ENCODE measurements around the gene TGFBI. TPM values are rescaled to one million over a fixed set of nuclear protein-coding genes. Genes with fewer than 3 reads are reported as not detected.

Gene TGFBI
- polyA plus RNA-seq, 1 experiment, result 2,219 TPM

- no peak for TF ChIP-seq CTCF (IDR thresholded peaks at IDR 0.05; ENCODE audit: low read depth, low read length)
- H3K9me3 ChIP-seq (ENCODE audit: control insufficient read depth, insufficient read depth, low read length), result no peaks in the 10 kb centered on the region
Measured at GRCh38 chr5:136094913-136095641, 66.3 kb downstream of the TGFBI start.

GRCh38 chr5:136098176-136098575 lies 69.4 kb downstream of the TGFBI start:
- H3K27me3 ChIP-seq (ENCODE audit: control insufficient read depth, insufficient read depth, low read length), result peaks cover 20% of the 10 kb centered on the region
- H3K27ac ChIP-seq (ENCODE audit: low read depth, low read length), result no peak overlapping the region
- no peak overlapping the region for H3K4me3 ChIP-seq (ENCODE audit: low read depth, low read length)
- ChIA-PET CTCF (interaction anchor here (0.7 to 1.1 kb wide), 2 partner anchors 9 to 114 kb away, joined by 3 to 6 read pairs; no protein-coding TSS in a partner anchor), POLR2A (no interaction called here)
- no peak for DNase-seq (ENCODE audit: low read depth, low spot score)
- no peaks in the 10 kb centered on the region for H3K9me3 ChIP-seq (ENCODE audit: control insufficient read depth, insufficient read depth, low read length)
- TF ChIP-seq CTCF (IDR thresholded peaks at IDR 0.05; ENCODE audit: low read depth, low read length), result no peak

More at GRCh38 chr5:136094913-136095641, 66.3 kb downstream of the TGFBI start:
- no peak for DNase-seq (ENCODE audit: low read depth, low spot score)
- Histone ChIP-seq H3K27me3 (ENCODE audit: control insufficient read depth, insufficient read depth, low read length) (peaks cover 20% of the 10 kb centered on the region), H3K27ac (ENCODE audit: low read depth, low read length) (no peak overlapping the region), H3K4me3 (ENCODE audit: low read depth, low read length) (no peak overlapping the region)
- ChIA-PET POLR2A (no interaction called here), CTCF (interaction anchor here (0.6 kb wide), 1 partner anchor 528 kb away, joined by 8 read pairs; no protein-coding TSS in a partner anchor)

- no peak overlapping the region for H3K27ac ChIP-seq (ENCODE audit: low read depth, low read length)
- no peaks in the 10 kb centered on the region for H3K9me3 ChIP-seq (ENCODE audit: control insufficient read depth, insufficient read depth, low read length)
- POLR2A ChIA-PET, result no interaction called here
- TF ChIP-seq CTCF (IDR thresholded peaks at IDR 0.05; ENCODE audit: low read depth, low read length), result no peak
- CTCF ChIA-PET, result interaction anchor here (1.7 to 2.3 kb wide), 2 partner anchors 18 to 212 kb away, joined by 5 to 6 read pairs; no protein-coding TSS in a partner anchor
- DNase-seq (ENCODE audit: low read depth, low spot score), result no peak
- H3K4me3 ChIP-seq (ENCODE audit: low read depth, low read length), result no peak overlapping the region
- peaks cover 23% of the 10 kb centered on the region for H3K27me3 ChIP-seq (ENCODE audit: control insufficient read depth, insufficient read depth, low read length)
Measured at GRCh38 chr5:136099870-136100269, 71.1 kb downstream of the TGFBI start.

- TF ChIP-seq CTCF (IDR thresholded peaks at IDR 0.05; ENCODE audit: low read depth, low read length), result no peak
- DNase-seq (ENCODE audit: low read depth, low spot score), result no peak
- H3K9me3 ChIP-seq (ENCODE audit: control insufficient read depth, insufficient read depth, low read length), result no peaks in the 10 kb centered on the region
- peaks cover 28% of the 10 kb centered on the region for H3K27me3 ChIP-seq (ENCODE audit: control insufficient read depth, insufficient read depth, low read length)
- CTCF ChIA-PET, result interaction anchor here (0.6 to 2.3 kb wide), 4 partner anchors 72 to 216 kb away, joined by 3 to 5 read pairs (median 4); no protein-coding TSS in a partner anchor
- H3K4me3 ChIP-seq (ENCODE audit: low read depth, low read length), result no peak overlapping the region
- POLR2A ChIA-PET, result no interaction called here
- no peak overlapping the region for H3K27ac ChIP-seq (ENCODE audit: low read depth, low read length)
Measured at GRCh38 chr5:136101884-136102283, 73.1 kb downstream of the TGFBI start.

GRCh38 chr5:136103118-136103517 lies 74.3 kb downstream of the TGFBI start:
- no peak for TF ChIP-seq CTCF (IDR thresholded peaks at IDR 0.05; ENCODE audit: low read depth, low read length)
- no peak overlapping the region for H3K27ac ChIP-seq (ENCODE audit: low read depth, low read length)
- CTCF ChIA-PET, result interaction anchor here (0.6 kb wide), 1 partner anchor 10 kb away, joined by 3 read pairs; no protein-coding TSS in a partner anchor
- H3K9me3 ChIP-seq (ENCODE audit: control insufficient read depth, insufficient read depth, low read length), result no peaks in the 10 kb centered on the region
- H3K4me3 ChIP-seq (ENCODE audit: low read depth, low read length), result no peak overlapping the region
- DNase-seq (ENCODE audit: low read depth, low spot score), result no peak
- POLR2A ChIA-PET, result no interaction called here
- peaks cover 25% of the 10 kb centered on the region for H3K27me3 ChIP-seq (ENCODE audit: control insufficient read depth, insufficient read depth, low read length)

Measured in AG04450 (cell line).